Right lobe of liver (tissue), 4 donors: ENCODE data around the gene RBPJL.

Experiments used
- POLR2A ChIP-seq: fragments of 450-650 bp; IDR thresholded peaks from one replicate; pipeline ENCODE4 v1.6.1; 2017; ENCODE audit warnings: antibody characterized with exemption, mild to moderate bottlenecking
- TF ChIP-seq, protein P1 (sequence below), 4 donors: fragments of 200-600 bp in 3 of 4; fragments of 450-650 bp in 1 of 4; IDR thresholded peaks; one replicate each; pipeline versions ENCODE4 v1.5.1 to v1.8.0; 2016 to 2022; ENCODE audit warnings: antibody characterized with exemption in 4 of 4, mild to moderate bottlenecking in 2 of 4
- donor health status: DM: no; HTN: no; CAD: no.
- donor health status: DM: no; HTN: no; CAD: no.
- donor health status: DM: no; HTN: yes; CAD: no.

DNA sequence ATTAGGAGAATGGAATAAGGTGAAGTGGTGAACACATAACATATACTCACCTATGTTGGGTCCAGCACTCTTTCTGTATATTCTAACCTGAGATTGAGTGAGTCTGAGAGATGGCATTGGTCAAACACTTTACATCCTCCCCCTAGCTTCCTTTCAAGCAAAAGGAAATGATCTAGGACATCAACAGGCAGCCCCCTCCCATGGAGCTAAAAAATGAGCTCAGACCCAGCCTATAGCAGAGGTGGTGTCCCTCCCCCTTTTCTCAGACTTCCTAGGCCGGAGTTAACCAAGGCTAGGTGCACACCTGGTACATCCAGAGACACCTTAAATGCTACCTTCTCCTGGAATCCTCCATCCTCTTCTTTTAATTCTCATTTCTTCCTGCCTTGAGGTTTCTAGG lies 47.1 kb downstream of the RBPJL start:
- TF ChIP-seq, protein P1, sequence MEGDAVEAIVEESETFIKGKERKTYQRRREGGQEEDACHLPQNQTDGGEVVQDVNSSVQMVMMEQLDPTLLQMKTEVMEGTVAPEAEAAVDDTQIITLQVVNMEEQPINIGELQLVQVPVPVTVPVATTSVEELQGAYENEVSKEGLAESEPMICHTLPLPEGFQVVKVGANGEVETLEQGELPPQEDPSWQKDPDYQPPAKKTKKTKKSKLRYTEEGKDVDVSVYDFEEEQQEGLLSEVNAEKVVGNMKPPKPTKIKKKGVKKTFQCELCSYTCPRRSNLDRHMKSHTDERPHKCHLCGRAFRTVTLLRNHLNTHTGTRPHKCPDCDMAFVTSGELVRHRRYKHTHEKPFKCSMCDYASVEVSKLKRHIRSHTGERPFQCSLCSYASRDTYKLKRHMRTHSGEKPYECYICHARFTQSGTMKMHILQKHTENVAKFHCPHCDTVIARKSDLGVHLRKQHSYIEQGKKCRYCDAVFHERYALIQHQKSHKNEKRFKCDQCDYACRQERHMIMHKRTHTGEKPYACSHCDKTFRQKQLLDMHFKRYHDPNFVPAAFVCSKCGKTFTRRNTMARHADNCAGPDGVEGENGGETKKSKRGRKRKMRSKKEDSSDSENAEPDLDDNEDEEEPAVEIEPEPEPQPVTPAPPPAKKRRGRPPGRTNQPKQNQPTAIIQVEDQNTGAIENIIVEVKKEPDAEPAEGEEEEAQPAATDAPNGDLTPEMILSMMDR (IDR thresholded peaks at IDR 0.05), result no peak
- TF ChIP-seq POLR2A, result no peak
